ENCODE results near the gene DRG2.

- TF ChIP-seq CTCF (IDR thresholded peaks at IDR 0.05; ENCODE audit: borderline replicate concordance, extremely low read depth, low read length, poor library complexity, severe bottlenecking) (no peak), EZH2 (IDR thresholded peaks at IDR 0.05; ENCODE audit: borderline replicate concordance, low read depth, low read length, severe bottlenecking) (no peak)
Observed at GRCh38 chr17:18129041-18129502, 41.3 kb downstream of the DRG2 start.
